ENCODE data around the gene SLC29A2.

- TF ChIP-seq CTCF (conservative IDR thresholded peaks at IDR 0.05 in 1 of 2, IDR thresholded peaks at IDR 0.05 in 1 of 2; ENCODE audit: extremely low read depth in 1 of 2, insufficient read depth in 1 of 2, low read depth in 1 of 2, low read length in 2 of 2): no peak
- no peak for TF ChIP-seq EZH2 (IDR thresholded peaks at IDR 0.05; ENCODE audit: borderline replicate concordance, low read length)
These were observed 40.6 kb downstream of the SLC29A2 start for GRCh38 chr11:66330931-66331330.
